Activated T-cell treated with anti-CD3 and anti-CD28 coated beads, Interleukin-2, amount 50 U/mL, for 1 hour (primary cell): ENCODE results near the gene RNF150.
"Not testable (repeated sequence)": the region's sequence is repeated elsewhere in the genome, so short reads cannot be mapped to it uniquely, and the experiment has no call there.

Experiments
- DNase-seq: peaks from one replicate; pipeline ENCODE4 v3.0.0-alpha.2; 2020

The RNF150 gene

DNA sequence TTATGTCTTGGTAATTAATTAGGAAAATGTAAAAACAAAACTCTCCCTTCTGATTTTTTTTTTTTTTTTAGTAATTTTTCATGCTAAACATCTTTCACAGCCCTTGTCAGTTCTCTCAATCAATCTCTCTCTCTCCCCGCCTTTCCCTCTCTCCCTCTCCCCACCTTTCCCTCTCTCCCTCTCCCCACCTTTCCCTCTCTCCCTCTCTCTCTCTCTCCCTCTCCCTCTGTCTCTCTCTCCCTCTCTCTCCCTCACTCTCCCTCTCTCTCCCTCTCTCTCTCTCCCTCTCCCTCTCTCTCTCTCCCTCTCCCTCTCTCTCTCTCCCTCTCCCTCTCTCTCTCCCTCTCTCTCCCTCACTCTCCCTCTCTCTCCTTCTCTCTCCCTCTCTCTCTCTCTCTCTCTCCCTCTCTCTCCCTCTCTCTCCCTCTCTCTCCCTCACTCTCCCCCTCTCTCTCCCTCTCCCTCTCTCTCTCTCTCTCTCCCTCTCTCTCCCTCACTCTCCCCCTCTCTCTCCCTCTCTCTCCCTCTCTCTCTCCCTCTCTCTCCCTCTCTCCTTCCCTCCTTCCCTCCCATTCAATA, 322.6 kb downstream of the RNF150 start:
- not testable (repeated sequence) for DNase-seq
